OCI-LY7 (cell line): ENCODE measurements around the gene SCLT1.

Experiments used
- EZH2phosphoT487 ChIP-seq: fragments of 200-600 bp; sonication (generic); IDR thresholded peaks from 2 replicates; pipeline ENCODE4 v1.6.1; 2018; ENCODE audit warnings: low read depth, borderline replicate concordance, mild to moderate bottlenecking, mixed run types, antibody characterized with exemption, low read length, moderate library complexity, mixed read lengths
- TF ChIP-seq, protein P1 (sequence below): fragments of 200-600 bp; sonication (generic); conservative IDR thresholded peaks from 2 replicates; pipeline ENCODE4 v1.5.1; 2014; ENCODE audit warnings: mild to moderate bottlenecking, antibody characterized with exemption, low read length, moderate library complexity, mixed read lengths

DNA sequence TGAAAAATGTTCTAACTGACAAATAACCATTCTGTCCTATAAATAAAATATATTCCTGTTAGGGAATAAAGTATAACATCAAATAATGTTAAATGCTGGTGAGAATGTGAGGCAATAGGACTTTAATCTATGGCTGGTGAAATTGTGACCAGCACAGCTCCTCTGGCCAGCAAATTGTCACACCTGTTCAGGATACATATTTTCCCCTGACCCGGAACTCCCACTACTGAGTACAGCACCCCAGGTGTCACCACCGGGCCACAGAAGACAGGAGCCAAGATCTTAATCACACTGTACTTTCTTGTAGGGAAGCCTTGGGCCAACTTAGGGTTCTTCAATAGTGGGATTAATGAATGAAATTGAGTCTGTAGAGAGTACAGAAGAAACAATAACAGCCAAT is 35.8 kb upstream of the SCLT1 start:
- TF ChIP-seq, protein P1, sequence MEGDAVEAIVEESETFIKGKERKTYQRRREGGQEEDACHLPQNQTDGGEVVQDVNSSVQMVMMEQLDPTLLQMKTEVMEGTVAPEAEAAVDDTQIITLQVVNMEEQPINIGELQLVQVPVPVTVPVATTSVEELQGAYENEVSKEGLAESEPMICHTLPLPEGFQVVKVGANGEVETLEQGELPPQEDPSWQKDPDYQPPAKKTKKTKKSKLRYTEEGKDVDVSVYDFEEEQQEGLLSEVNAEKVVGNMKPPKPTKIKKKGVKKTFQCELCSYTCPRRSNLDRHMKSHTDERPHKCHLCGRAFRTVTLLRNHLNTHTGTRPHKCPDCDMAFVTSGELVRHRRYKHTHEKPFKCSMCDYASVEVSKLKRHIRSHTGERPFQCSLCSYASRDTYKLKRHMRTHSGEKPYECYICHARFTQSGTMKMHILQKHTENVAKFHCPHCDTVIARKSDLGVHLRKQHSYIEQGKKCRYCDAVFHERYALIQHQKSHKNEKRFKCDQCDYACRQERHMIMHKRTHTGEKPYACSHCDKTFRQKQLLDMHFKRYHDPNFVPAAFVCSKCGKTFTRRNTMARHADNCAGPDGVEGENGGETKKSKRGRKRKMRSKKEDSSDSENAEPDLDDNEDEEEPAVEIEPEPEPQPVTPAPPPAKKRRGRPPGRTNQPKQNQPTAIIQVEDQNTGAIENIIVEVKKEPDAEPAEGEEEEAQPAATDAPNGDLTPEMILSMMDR = no peak
- no peak for TF ChIP-seq EZH2phosphoT487
